ENCODE data around the gene PRR29.
A peak's percentile ranks its signal among the peaks of the same experiment; 100 is the strongest.

PRR29 gene

GRCh38 chr17:64032081-64032480 is 33.9 kb downstream of the PRR29 start:
- no peaks in the 10 kb centered on the region for H3K27me3 Mint-ChIP-seq
- no peak overlapping the region for H3K4me3 Mint-ChIP-seq
- peaks cover 13% of the 10 kb centered on the region for H3K4me1 Mint-ChIP-seq (ENCODE audit: low read depth)
- no peaks in the 10 kb centered on the region for H3K9me3 Mint-ChIP-seq
- no peak overlapping the region for H3K27ac Mint-ChIP-seq
- H3K36me3 Mint-ChIP-seq (ENCODE audit: low read depth) = no peaks in the 10 kb centered on the region

- no peak overlapping the region for H3K27ac Mint-ChIP-seq
- no peaks in the 10 kb centered on the region for H3K9me3 Mint-ChIP-seq
- no peak overlapping the region for H3K4me3 Mint-ChIP-seq
- peaks cover under 1% of the 10 kb centered on the region for H3K36me3 Mint-ChIP-seq (ENCODE audit: low read depth)
- H3K4me1 Mint-ChIP-seq (ENCODE audit: low read depth) = no peaks in the 10 kb centered on the region
- no peaks in the 10 kb centered on the region for H3K27me3 Mint-ChIP-seq
These were observed 38.2 kb downstream of the PRR29 start for GRCh38 chr17:64036198-64036922.

GRCh38 chr17:64037180-64037579 is 39.0 kb downstream of the PRR29 start:
- H3K9me3 Mint-ChIP-seq = no peaks in the 10 kb centered on the region
- no peak overlapping the region for H3K4me3 Mint-ChIP-seq
- H3K4me1 Mint-ChIP-seq (ENCODE audit: low read depth) = no peaks in the 10 kb centered on the region
- H3K27me3 Mint-ChIP-seq = no peaks in the 10 kb centered on the region
- H3K36me3 Mint-ChIP-seq (ENCODE audit: low read depth) = peaks cover 9% of the 10 kb centered on the region
- no peak overlapping the region for H3K27ac Mint-ChIP-seq

- no peaks in the 10 kb centered on the region for H3K4me1 Mint-ChIP-seq (ENCODE audit: low read depth)
These were observed 39.7 kb downstream of the PRR29 start for GRCh38 chr17:64037802-64038201.

GRCh38 chr17:64038331-64039105 is 40.4 kb downstream of the PRR29 start:
- Mint-ChIP-seq H3K27me3 (no peaks in the 10 kb centered on the region), H3K36me3 (ENCODE audit: low read depth) (peaks cover 15% of the 10 kb centered on the region), H3K27ac (no peak overlapping the region)

More at GRCh38 chr17:64037802-64038201, 39.7 kb downstream of the PRR29 start:
- Mint-ChIP-seq H3K4me3 (no peak overlapping the region), H3K27ac (no peak overlapping the region), H3K27me3 (no peaks in the 10 kb centered on the region), H3K9me3 (no peaks in the 10 kb centered on the region), H3K36me3 (ENCODE audit: low read depth) (peaks cover 13% of the 10 kb centered on the region)

GRCh38 chr17:64039106-64039400 is 40.9 kb downstream of the PRR29 start:
- Mint-ChIP-seq H3K9me3 (no peaks in the 10 kb centered on the region), H3K27ac (no peak overlapping the region), H3K4me3 (no peak overlapping the region), H3K4me1 (ENCODE audit: low read depth) (no peaks in the 10 kb centered on the region), H3K27me3 (no peaks in the 10 kb centered on the region), H3K36me3 (ENCODE audit: low read depth) (peaks cover 20% of the 10 kb centered on the region)

More at GRCh38 chr17:64038331-64039105, 40.4 kb downstream of the PRR29 start:
- Mint-ChIP-seq H3K4me3 (no peak overlapping the region), H3K9me3 (no peaks in the 10 kb centered on the region), H3K4me1 (ENCODE audit: low read depth) (no peaks in the 10 kb centered on the region)

- Mint-ChIP-seq H3K36me3 (ENCODE audit: low read depth) (peaks cover 29% of the 10 kb centered on the region), H3K9me3 (no peaks in the 10 kb centered on the region), H3K4me3 (no peak overlapping the region), H3K27me3 (no peaks in the 10 kb centered on the region), H3K27ac (no peak overlapping the region), H3K4me1 (ENCODE audit: low read depth) (no peaks in the 10 kb centered on the region)
These were observed 42.1 kb downstream of the PRR29 start for GRCh38 chr17:64040206-64040605.

- Mint-ChIP-seq H3K36me3 (ENCODE audit: low read depth) (peaks cover 44% of the 10 kb centered on the region), H3K9me3 (no peaks in the 10 kb centered on the region), H3K27me3 (no peaks in the 10 kb centered on the region), H3K4me1 (ENCODE audit: low read depth) (no peaks in the 10 kb centered on the region), H3K27ac (peak overlapping the region; percentile 22), H3K4me3 (no peak overlapping the region)
These were observed 43.8 kb downstream of the PRR29 start for GRCh38 chr17:64041912-64042311.

- Mint-ChIP-seq H3K4me1 (ENCODE audit: low read depth) (no peaks in the 10 kb centered on the region), H3K27ac (no peak overlapping the region), H3K27me3 (no peaks in the 10 kb centered on the region), H3K4me3 (no peak overlapping the region), H3K36me3 (ENCODE audit: low read depth) (peaks cover 49% of the 10 kb centered on the region), H3K9me3 (no peaks in the 10 kb centered on the region)
These were observed 44.7 kb downstream of the PRR29 start for GRCh38 chr17:64042700-64043485.

- peak overlapping the region; percentile 50 for H3K27ac Mint-ChIP-seq
- H3K4me3 Mint-ChIP-seq = no peak overlapping the region
- H3K36me3 Mint-ChIP-seq (ENCODE audit: low read depth) = peaks cover 61% of the 10 kb centered on the region
- H3K9me3 Mint-ChIP-seq = no peaks in the 10 kb centered on the region
- peaks cover 2% of the 10 kb centered on the region for H3K4me1 Mint-ChIP-seq (ENCODE audit: low read depth)
- no peaks in the 10 kb centered on the region for H3K27me3 Mint-ChIP-seq
These were observed 47.0 kb downstream of the PRR29 start for GRCh38 chr17:64045176-64045575.

- Mint-ChIP-seq H3K27ac (no peak overlapping the region), H3K4me1 (ENCODE audit: low read depth) (peaks cover 20% of the 10 kb centered on the region), H3K9me3 (no peaks in the 10 kb centered on the region), H3K27me3 (no peaks in the 10 kb centered on the region), H3K4me3 (no peak overlapping the region), H3K36me3 (ENCODE audit: low read depth) (peaks cover 77% of the 10 kb centered on the region)
These were observed 50.7 kb downstream of the PRR29 start for GRCh38 chr17:64048805-64049204.

GRCh38 chr17:64051153-64051552 is 53.0 kb downstream of the PRR29 start:
- Mint-ChIP-seq H3K36me3 (ENCODE audit: low read depth) (peaks cover 71% of the 10 kb centered on the region), H3K27ac (peak overlapping the region; percentile 23), H3K9me3 (no peaks in the 10 kb centered on the region), H3K4me3 (no peak overlapping the region), H3K4me1 (ENCODE audit: low read depth) (peaks cover 24% of the 10 kb centered on the region), H3K27me3 (no peaks in the 10 kb centered on the region)

GRCh38 chr17:64053101-64053500 is 55.0 kb downstream of the PRR29 start:
- peaks cover 68% of the 10 kb centered on the region for H3K36me3 Mint-ChIP-seq (ENCODE audit: low read depth)
- H3K9me3 Mint-ChIP-seq = no peaks in the 10 kb centered on the region
- no peaks in the 10 kb centered on the region for H3K27me3 Mint-ChIP-seq
- no peak overlapping the region for H3K4me3 Mint-ChIP-seq
- H3K27ac Mint-ChIP-seq = no peak overlapping the region
- H3K4me1 Mint-ChIP-seq (ENCODE audit: low read depth) = peaks cover 38% of the 10 kb centered on the region
